ENCODE results near the gene NOS1AP. TPM values are rescaled to one million over a fixed set of nuclear protein-coding genes. Genes with fewer than 3 reads are reported as not detected.

NOS1AP gene
- total and polyA plus RNA-seq, 2 experiments from 2014 or later = 5.8 to 6.6 TPM

DNA sequence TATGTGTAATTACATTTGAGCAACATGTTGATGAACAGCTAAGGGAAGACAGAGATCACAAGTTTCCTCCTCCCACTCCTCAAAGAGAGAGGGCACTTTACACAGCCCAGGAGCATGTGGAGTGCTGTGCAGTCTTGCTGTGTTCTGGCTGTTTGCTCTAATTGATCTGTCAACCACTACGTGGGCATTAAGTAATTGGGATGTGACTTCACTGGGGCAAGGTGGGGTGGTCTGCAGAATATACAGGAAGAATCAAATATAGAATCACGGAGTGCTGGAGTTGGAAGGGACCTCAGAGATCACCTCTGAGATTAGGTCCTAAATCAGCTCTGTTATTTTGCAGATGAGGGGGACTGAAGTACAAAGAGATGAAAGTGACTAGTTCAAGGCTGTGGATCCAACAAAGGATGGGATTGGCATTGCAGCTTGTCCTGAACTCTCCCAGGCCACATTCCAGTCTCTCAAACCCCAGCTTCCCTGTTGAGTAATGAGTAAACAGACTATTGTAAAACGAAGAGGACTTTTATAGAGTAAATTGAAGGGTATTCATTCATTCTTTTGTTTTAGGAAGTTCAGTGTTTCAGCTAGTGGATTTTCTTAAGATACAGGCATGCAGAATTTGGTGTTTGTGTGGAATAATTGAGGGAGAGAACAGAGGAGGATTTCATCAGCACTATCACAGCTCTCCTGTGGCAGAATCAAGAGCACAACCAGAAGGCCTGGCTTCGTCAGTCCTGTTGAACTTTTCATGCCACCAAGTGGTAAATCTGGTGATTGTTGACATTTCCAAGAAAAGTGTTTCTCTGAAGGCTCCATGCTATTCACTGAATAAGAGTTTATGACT, 22.4 kb downstream of the NOS1AP start:
- Mint-ChIP-seq H3K4me1 (peaks cover 55% of the 10 kb centered on the region), H3K27me3 (ENCODE audit: insufficient read depth, low read depth, poor library complexity) (peaks cover 11% of the 10 kb centered on the region), H3K9me3 (no peaks in the 10 kb centered on the region; the same call in 2 of the 3 replicates), H3K27ac (peak overlapping the region; percentile 69), H3K36me3 (ENCODE audit: low read depth) (peaks cover 15% of the 10 kb centered on the region; the same call in 2 of the 3 replicates), H3K4me3 (peak overlapping the region; percentile 58)
- DNase-seq (ENCODE audit: low spot score) (peak; percentile 92), ATAC-seq (peak; percentile 97)
- H3F3A ChIP-seq (replicated peaks; ENCODE audit: low read depth) = no peaks in the 10 kb centered on the region
- no peaks in the 10 kb centered on the region for H3K9me2 ChIP-seq (ENCODE audit: insufficient read depth)
- peak overlapping the region; percentile 41 for H3K4me2 ChIP-seq
- no peak overlapping the region for H2AFZ ChIP-seq
- H3K79me2 ChIP-seq (replicated peaks; ENCODE audit: insufficient read depth) = peaks cover 33% of the 10 kb centered on the region
- H3K27ac ChIP-seq (ENCODE audit: low read depth) = no peak overlapping the region
- no peaks in the 10 kb centered on the region for H3K36me3 ChIP-seq (ENCODE audit: insufficient read depth)
- peaks cover 39% of the 10 kb centered on the region for H3K27me3 ChIP-seq (ENCODE audit: insufficient read depth)
- TF ChIP-seq NANOG (IDR thresholded peaks at IDR 0.05; ENCODE audit: borderline replicate concordance) (peak; percentile 85), EZH2 (IDR thresholded peaks at IDR 0.05; ENCODE audit: low read depth, unreplicated experiment) (no peak), CTCF (conservative IDR thresholded peaks at IDR 0.05; ENCODE audit: low read depth in 2 of 2) (0 out of 4 replicates have a peak, but pooled peaks of 1 of the 2 experiments have one; percentile 4), CREB1 (CRISPR knock-in tag; IDR thresholded peaks at IDR 0.05; ENCODE audit: low read depth) (peak; percentile 39; the same call in 1 of the 2 replicates)
- TF ChIP-seq, protein P1, sequence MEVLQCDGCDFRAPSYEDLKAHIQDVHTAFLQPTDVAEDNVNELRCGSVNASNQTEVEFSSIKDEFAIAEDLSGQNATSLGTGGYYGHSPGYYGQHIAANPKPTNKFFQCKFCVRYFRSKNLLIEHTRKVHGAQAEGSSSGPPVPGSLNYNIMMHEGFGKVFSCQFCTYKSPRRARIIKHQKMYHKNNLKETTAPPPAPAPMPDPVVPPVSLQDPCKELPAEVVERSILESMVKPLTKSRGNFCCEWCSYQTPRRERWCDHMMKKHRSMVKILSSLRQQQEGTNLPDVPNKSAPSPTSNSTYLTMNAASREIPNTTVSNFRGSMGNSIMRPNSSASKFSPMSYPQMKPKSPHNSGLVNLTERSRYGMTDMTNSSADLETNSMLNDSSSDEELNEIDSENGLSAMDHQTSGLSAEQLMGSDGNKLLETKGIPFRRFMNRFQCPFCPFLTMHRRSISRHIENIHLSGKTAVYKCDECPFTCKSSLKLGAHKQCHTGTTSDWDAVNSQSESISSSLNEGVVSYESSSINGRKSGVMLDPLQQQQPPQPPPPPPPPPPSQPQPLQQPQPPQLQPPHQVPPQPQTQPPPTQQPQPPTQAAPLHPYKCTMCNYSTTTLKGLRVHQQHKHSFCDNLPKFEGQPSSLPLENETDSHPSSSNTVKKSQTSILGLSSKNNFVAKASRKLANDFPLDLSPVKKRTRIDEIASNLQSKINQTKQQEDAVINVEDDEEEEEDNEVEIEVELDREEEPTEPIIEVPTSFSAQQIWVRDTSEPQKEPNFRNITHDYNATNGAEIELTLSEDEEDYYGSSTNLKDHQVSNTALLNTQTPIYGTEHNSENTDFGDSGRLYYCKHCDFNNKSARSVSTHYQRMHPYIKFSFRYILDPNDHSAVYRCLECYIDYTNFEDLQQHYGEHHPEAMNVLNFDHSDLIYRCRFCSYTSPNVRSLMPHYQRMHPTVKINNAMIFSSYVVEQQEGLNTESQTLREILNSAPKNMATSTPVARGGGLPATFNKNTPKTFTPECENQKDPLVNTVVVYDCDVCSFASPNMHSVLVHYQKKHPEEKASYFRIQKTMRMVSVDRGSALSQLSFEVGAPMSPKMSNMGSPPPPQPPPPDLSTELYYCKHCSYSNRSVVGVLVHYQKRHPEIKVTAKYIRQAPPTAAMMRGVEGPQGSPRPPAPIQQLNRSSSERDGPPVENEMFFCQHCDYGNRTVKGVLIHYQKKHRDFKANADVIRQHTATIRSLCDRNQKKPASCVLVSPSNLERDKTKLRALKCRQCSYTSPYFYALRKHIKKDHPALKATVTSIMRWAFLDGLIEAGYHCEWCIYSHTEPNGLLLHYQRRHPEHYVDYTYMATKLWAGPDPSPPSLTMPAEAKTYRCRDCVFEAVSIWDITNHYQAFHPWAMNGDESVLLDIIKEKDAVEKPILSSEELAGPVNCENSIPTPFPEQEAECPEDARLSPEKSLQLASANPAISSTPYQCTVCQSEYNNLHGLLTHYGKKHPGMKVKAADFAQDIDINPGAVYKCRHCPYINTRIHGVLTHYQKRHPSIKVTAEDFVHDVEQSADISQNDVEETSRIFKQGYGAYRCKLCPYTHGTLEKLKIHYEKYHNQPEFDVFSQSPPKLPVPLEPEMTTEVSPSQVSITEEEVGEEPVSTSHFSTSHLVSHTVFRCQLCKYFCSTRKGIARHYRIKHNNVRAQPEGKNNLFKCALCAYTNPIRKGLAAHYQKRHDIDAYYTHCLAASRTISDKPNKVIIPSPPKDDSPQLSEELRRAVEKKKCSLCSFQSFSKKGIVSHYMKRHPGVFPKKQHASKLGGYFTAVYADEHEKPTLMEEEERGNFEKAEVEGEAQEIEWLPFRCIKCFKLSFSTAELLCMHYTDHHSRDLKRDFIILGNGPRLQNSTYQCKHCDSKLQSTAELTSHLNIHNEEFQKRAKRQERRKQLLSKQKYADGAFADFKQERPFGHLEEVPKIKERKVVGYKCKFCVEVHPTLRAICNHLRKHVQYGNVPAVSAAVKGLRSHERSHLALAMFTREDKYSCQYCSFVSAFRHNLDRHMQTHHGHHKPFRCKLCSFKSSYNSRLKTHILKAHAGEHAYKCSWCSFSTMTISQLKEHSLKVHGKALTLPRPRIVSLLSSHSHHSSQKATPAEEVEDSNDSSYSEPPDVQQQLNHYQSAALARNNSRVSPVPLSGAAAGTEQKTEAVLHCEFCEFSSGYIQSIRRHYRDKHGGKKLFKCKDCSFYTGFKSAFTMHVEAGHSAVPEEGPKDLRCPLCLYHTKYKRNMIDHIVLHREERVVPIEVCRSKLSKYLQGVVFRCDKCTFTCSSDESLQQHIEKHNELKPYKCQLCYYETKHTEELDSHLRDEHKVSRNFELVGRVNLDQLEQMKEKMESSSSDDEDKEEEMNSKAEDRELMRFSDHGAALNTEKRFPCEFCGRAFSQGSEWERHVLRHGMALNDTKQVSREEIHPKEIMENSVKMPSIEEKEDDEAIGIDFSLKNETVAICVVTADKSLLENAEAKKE (CRISPR knock-in tag; IDR thresholded peaks at IDR 0.05) = peak; percentile 89
- H3K4me1 ChIP-seq (ENCODE audit: insufficient read depth) = peaks cover 18% of the 10 kb centered on the region
- H3K4me3 ChIP-seq = peak overlapping the region; percentile 9; the same call in 1 of the 2 replicates
- no peaks in the 10 kb centered on the region; the same call in 1 of the 2 replicates for H4K20me1 ChIP-seq (replicated peaks; ENCODE audit: insufficient read depth)
